ENCODE data around the gene TMA7. TPM values are rescaled to one million over a fixed set of nuclear protein-coding genes. Genes with fewer than 3 reads are reported as not detected.

Gene TMA7
- total and polyA plus RNA-seq, 4 donors = 75.2 to 241 (median 113) TPM

- Histone ChIP-seq H3K36me3 (ENCODE audit: control insufficient read depth in 4 of 4, insufficient read depth in 3 of 4, low read depth in 1 of 4, low read length in 3 of 4) (peaks cover 32 to 89% (median 48%) of the 10 kb centered on the region in 4 donors), H3K9ac (ENCODE audit: low read depth in 1 of 2, low read length in 2 of 2) (no peak overlapping the region), H3K4me3 (ENCODE audit: low read depth in 1 of 3, low read length in 3 of 3) (no peak overlapping the region), H3K27ac (ENCODE audit: low read depth in 1 of 2, low read length in 2 of 2) (no peak overlapping the region), H3K9me3 (ENCODE audit: control insufficient read depth in 4 of 4, low read length in 3 of 4) (no peaks in the 10 kb centered on the region), H3K27me3 (ENCODE audit: control insufficient read depth in 4 of 4, insufficient read depth in 4 of 4, low read length in 3 of 4) (no peaks in the 10 kb centered on the region), H3K4me1 (ENCODE audit: control insufficient read depth in 4 of 4, insufficient read depth in 4 of 4, low read length in 3 of 4) (no peaks in the 10 kb centered on the region)
- no peak for TF ChIP-seq TAF1 (conservative IDR thresholded peaks at IDR 0.05)
- no peak for TF ChIP-seq EGR1 (IDR thresholded peaks at IDR 0.05; ENCODE audit: low read depth in 2 of 2)
- TF ChIP-seq HNF4A (conservative IDR thresholded peaks at IDR 0.05) = no peak
- TF ChIP-seq CTCF (IDR thresholded peaks at IDR 0.05; ENCODE audit: low read depth, low read length, missing input control) = no peak
- TF ChIP-seq YY1 (IDR thresholded peaks at IDR 0.05) = no peak
- TF ChIP-seq GABPA (IDR thresholded peaks at IDR 0.05 in 1 of 2, conservative IDR thresholded peaks at IDR 0.05 in 1 of 2) = no peak
- TF ChIP-seq REST (IDR thresholded peaks at IDR 0.05) = no peak
- TF ChIP-seq ATF3 (IDR thresholded peaks at IDR 0.05) = no peak
- TF ChIP-seq FOXA1 (IDR thresholded peaks at IDR 0.05) = no peak
- TF ChIP-seq SP1 (IDR thresholded peaks at IDR 0.05) = no peak
- WGBS = 84% methylated on average over 18 of the region's 18 CpGs
- no peak for DNase-seq (ENCODE audit: low spot score)
Measured at GRCh38 chr3:48406443-48407431, 33.3 kb upstream of the TMA7 start.

- DNase-seq (ENCODE audit: low spot score) = no peak
- Histone ChIP-seq H3K9me3 (ENCODE audit: control insufficient read depth in 4 of 4, low read length in 3 of 4) (no peaks in the 10 kb centered on the region), H3K27me3 (ENCODE audit: control insufficient read depth in 4 of 4, insufficient read depth in 4 of 4, low read length in 3 of 4) (no peaks in the 10 kb centered on the region), H3K36me3 (ENCODE audit: control insufficient read depth in 4 of 4, insufficient read depth in 3 of 4, low read depth in 1 of 4, low read length in 3 of 4) (peaks cover 32 to 97% (median 48%) of the 10 kb centered on the region in 4 donors), H3K9ac (ENCODE audit: low read depth in 1 of 2, low read length in 2 of 2) (no peak overlapping the region), H3K4me1 (ENCODE audit: control insufficient read depth in 4 of 4, insufficient read depth in 4 of 4, low read length in 3 of 4) (no peaks in the 10 kb centered on the region), H3K4me3 (ENCODE audit: low read depth in 1 of 3, low read length in 3 of 3) (no peak overlapping the region), H3K27ac (ENCODE audit: low read depth in 1 of 2, low read length in 2 of 2) (no peak overlapping the region)
- 87% methylated on average over 8 of the region's 8 CpGs for WGBS
- TF ChIP-seq ZBTB33 (IDR thresholded peaks at IDR 0.05) (no peak), TAF1 (conservative IDR thresholded peaks at IDR 0.05) (no peak), SP1 (IDR thresholded peaks at IDR 0.05) (no peak), CTCF (IDR thresholded peaks at IDR 0.05; ENCODE audit: low read depth, low read length, missing input control) (no peak), FOXA2 (IDR thresholded peaks at IDR 0.05) (no peak), JUND (IDR thresholded peaks at IDR 0.05) (no peak), RAD21 (IDR thresholded peaks at IDR 0.05) (no peak), REST (IDR thresholded peaks at IDR 0.05) (no peak), MAX (IDR thresholded peaks at IDR 0.05) (no peak)
Measured at GRCh38 chr3:48407542-48408099, 32.4 kb upstream of the TMA7 start.

Data from liver (tissue), 9 donors.